ENCODE results near the gene XXYLT1. TPM values are rescaled to one million over a fixed set of nuclear protein-coding genes. Genes with fewer than 3 reads are reported as not detected.

XXYLT1 gene
- total RNA-seq, 1 experiment from 2014 or later, result 53.9 TPM

- POLR2A ChIA-PET (ENCODE audit: low non-redundant PET), result no interaction called here
These were observed 130.5 kb downstream of the XXYLT1 start for GRCh38 chr3:195140410-195140809.

GRCh38 chr3:195139876-195140240 lies 131.1 kb downstream of the XXYLT1 start:
- DNase-seq (ENCODE audit: low spot score), result no peak
- TF ChIP-seq EZH2 (IDR thresholded peaks at IDR 0.05; ENCODE audit: borderline replicate concordance, low read depth, low read length, poor library complexity, severe bottlenecking), result no peak
- TF ChIP-seq, protein P1, sequence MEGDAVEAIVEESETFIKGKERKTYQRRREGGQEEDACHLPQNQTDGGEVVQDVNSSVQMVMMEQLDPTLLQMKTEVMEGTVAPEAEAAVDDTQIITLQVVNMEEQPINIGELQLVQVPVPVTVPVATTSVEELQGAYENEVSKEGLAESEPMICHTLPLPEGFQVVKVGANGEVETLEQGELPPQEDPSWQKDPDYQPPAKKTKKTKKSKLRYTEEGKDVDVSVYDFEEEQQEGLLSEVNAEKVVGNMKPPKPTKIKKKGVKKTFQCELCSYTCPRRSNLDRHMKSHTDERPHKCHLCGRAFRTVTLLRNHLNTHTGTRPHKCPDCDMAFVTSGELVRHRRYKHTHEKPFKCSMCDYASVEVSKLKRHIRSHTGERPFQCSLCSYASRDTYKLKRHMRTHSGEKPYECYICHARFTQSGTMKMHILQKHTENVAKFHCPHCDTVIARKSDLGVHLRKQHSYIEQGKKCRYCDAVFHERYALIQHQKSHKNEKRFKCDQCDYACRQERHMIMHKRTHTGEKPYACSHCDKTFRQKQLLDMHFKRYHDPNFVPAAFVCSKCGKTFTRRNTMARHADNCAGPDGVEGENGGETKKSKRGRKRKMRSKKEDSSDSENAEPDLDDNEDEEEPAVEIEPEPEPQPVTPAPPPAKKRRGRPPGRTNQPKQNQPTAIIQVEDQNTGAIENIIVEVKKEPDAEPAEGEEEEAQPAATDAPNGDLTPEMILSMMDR (conservative IDR thresholded peaks at IDR 0.05; ENCODE audit: low read depth, low read length), result no peak
- Histone ChIP-seq H3K9me3 (ENCODE audit: low read depth, low read length, poor library complexity, severe bottlenecking) (peaks cover 9% of the 10 kb centered on the region), H3K27ac (ENCODE audit: low read depth, low read length, poor library complexity, severe bottlenecking) (no peak overlapping the region), H3K27me3 (replicated peaks; ENCODE audit: insufficient read depth, low read depth, low read length, poor library complexity) (no peaks in the 10 kb centered on the region), H3K4me3 (ENCODE audit: low read depth, low read length, poor library complexity, severe bottlenecking) (no peak overlapping the region), H3K4me1 (ENCODE audit: insufficient read depth, low read length, poor library complexity, severe bottlenecking) (no peaks in the 10 kb centered on the region), H3K36me3 (ENCODE audit: insufficient read depth, low read length, poor library complexity, severe bottlenecking) (peaks cover 11% of the 10 kb centered on the region)
- CTCF ChIA-PET, result interaction anchor here (0.6 kb wide), 1 partner anchor 45 kb away, joined by 7 read pairs; no protein-coding TSS in a partner anchor
- BruUV-seq (replicated peaks), result no TSS peak
- intact Hi-C loops (cut with micrococcal nuclease; ENCODE audit: unreplicated experiment), result no loop called here
- POLR2A ChIA-PET (ENCODE audit: low non-redundant PET), result no interaction called here

More at GRCh38 chr3:195140410-195140809, 130.5 kb downstream of the XXYLT1 start:
- intact Hi-C loops (cut with micrococcal nuclease; ENCODE audit: unreplicated experiment), result no loop called here
- no peak for DNase-seq (ENCODE audit: low spot score)
- Histone ChIP-seq H3K27me3 (replicated peaks; ENCODE audit: insufficient read depth, low read depth, low read length, poor library complexity) (no peaks in the 10 kb centered on the region), H3K4me1 (ENCODE audit: insufficient read depth, low read length, poor library complexity, severe bottlenecking) (no peaks in the 10 kb centered on the region), H3K9me3 (ENCODE audit: low read depth, low read length, poor library complexity, severe bottlenecking) (peaks cover 9% of the 10 kb centered on the region), H3K27ac (ENCODE audit: low read depth, low read length, poor library complexity, severe bottlenecking) (no peak overlapping the region), H3K4me3 (ENCODE audit: low read depth, low read length, poor library complexity, severe bottlenecking) (no peak overlapping the region), H3K36me3 (ENCODE audit: insufficient read depth, low read length, poor library complexity, severe bottlenecking) (peaks cover 11% of the 10 kb centered on the region)
- CTCF ChIA-PET, result interaction anchor here (0.6 kb wide), 1 partner anchor 44 kb away, joined by 7 read pairs; no protein-coding TSS in a partner anchor
- TF ChIP-seq, protein P1 (conservative IDR thresholded peaks at IDR 0.05; ENCODE audit: low read depth, low read length), result no peak
- no peak for TF ChIP-seq EZH2 (IDR thresholded peaks at IDR 0.05; ENCODE audit: borderline replicate concordance, low read depth, low read length, poor library complexity, severe bottlenecking)
- no TSS peak for BruUV-seq (replicated peaks)

GRCh38 chr3:195139091-195139875 lies 131.7 kb downstream of the XXYLT1 start:
- ChIA-PET CTCF (no interaction called here), POLR2A (ENCODE audit: low non-redundant PET) (no interaction called here)
- H3K9me3 ChIP-seq (ENCODE audit: low read depth, low read length, poor library complexity, severe bottlenecking), result peaks cover 9% of the 10 kb centered on the region
- BruUV-seq (replicated peaks), result no TSS peak
- intact Hi-C loops (cut with micrococcal nuclease; ENCODE audit: unreplicated experiment), result no loop called here
- H3K27ac ChIP-seq (ENCODE audit: low read depth, low read length, poor library complexity, severe bottlenecking), result no peak overlapping the region
- no peak overlapping the region for H3K4me3 ChIP-seq (ENCODE audit: low read depth, low read length, poor library complexity, severe bottlenecking)
- peaks cover 11% of the 10 kb centered on the region for H3K36me3 ChIP-seq (ENCODE audit: insufficient read depth, low read length, poor library complexity, severe bottlenecking)
- DNase-seq (ENCODE audit: low spot score), result no peak
- TF ChIP-seq, protein P1 (conservative IDR thresholded peaks at IDR 0.05; ENCODE audit: low read depth, low read length), result no peak
- TF ChIP-seq EZH2 (IDR thresholded peaks at IDR 0.05; ENCODE audit: borderline replicate concordance, low read depth, low read length, poor library complexity, severe bottlenecking), result no peak
- H3K27me3 ChIP-seq (replicated peaks; ENCODE audit: insufficient read depth, low read depth, low read length, poor library complexity), result no peaks in the 10 kb centered on the region
- no peaks in the 10 kb centered on the region for H3K4me1 ChIP-seq (ENCODE audit: insufficient read depth, low read length, poor library complexity, severe bottlenecking)
